Measurements from ENCODE around the gene CTNNA3.

Gene CTNNA3

DNA sequence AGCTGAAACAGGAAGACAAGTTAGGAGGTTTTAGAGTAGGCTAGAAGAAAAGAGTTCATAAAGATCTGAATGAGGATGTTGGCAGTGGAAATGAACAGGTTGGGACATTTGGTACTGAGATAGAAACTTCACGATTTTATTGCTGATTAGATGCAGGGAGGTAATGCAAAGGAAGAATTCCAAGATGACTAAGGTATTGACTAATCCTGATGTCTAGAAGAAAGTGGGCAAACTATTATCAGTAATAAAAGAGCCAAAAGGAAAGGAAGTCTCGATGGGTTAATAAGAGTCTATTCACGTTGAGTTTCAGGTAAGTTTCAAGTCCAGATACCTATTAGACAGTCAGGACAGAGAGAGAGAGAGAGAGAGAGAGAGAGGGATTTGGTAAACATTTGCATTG, 1401.5 kb downstream of the CTNNA3 start:
- DNase-seq (ENCODE audit: low read depth in 2 of 2): no peak

DNA sequence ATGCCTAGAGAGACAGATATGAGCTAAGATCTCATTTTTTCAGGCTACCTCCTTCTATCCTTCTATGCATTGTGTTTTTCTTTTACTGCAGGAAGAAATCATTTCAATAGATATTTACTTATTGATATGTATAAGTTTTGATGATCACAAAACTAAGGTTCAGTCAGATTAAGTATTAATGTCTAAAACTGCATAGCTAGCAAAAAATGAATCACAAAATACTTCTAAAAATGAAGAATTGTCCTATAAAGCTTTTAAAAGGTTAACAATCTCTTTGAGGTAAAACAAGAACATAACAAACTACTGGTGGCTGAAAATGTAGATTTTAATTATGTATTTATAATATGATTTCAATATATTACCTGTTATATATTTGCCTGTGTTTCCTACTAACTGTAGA, 1403.1 kb downstream of the CTNNA3 start:
- no peak for DNase-seq (ENCODE audit: low read depth in 2 of 2)

GRCh38 chr10:66292456-66292855, 1403.5 kb downstream of the CTNNA3 start:
- no peak for DNase-seq (ENCODE audit: low read depth in 2 of 2)

GRCh38 chr10:66291133-66291532, 1404.9 kb downstream of the CTNNA3 start:
- no peak for DNase-seq (ENCODE audit: low read depth in 2 of 2)

- DNase-seq (ENCODE audit: low read depth in 2 of 2): no peak
These were observed 1411.4 kb downstream of the CTNNA3 start for GRCh38 chr10:66284621-66285020.

GRCh38 chr10:66283874-66284464, 1412.0 kb downstream of the CTNNA3 start:
- DNase-seq (ENCODE audit: low read depth in 2 of 2): no peak

- DNase-seq (ENCODE audit: low read depth in 2 of 2): no peak
These were observed 1412.9 kb downstream of the CTNNA3 start for GRCh38 chr10:66283064-66283463.

DNA sequence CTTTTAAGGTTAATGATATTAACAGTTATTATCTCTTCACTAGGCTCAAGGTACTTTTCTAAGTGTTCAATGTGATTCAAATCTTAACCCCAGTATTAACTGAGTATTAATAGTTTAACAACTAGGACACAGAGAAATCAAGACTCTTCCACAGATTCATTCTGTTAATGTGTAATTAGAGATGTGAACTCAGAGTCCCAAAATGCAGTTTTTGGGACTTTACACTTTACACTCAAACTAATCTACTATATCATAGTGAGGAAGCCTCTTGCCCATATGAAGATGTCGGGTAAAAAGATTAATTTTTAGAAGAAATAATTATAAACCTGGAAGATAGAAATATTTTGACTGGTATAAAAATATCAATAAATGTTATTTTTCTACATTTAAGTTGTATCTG, 1414.7 kb downstream of the CTNNA3 start:
- no peak for DNase-seq (ENCODE audit: low read depth in 2 of 2)

DNA sequence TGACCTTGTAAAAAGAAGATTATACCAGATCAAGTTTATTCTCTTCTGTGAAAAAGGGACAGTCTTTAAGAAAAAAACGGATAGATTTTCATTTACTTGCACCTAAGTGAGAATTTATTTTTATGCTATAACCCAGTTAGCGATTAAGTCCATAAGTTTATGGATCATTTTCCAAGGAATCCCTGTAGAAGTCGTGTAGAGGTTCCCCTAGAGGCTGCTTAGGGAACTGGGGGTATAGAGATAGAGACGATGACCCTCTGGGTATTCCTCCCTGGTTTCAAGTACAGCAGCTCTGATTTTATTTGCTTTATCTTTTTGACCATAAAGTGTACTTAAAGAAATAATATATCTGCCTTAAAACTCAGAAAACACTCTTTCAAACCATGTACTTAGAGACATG, 1418.5 kb downstream of the CTNNA3 start:
- DNase-seq (ENCODE audit: low read depth in 2 of 2): no peak

GRCh38 chr10:66273966-66274519, 1422.0 kb downstream of the CTNNA3 start:
- DNase-seq (ENCODE audit: low read depth in 2 of 2): no peak

GRCh38 chr10:66265398-66265797, 1430.6 kb downstream of the CTNNA3 start:
- no peak for DNase-seq (ENCODE audit: low read depth in 2 of 2)

- DNase-seq (ENCODE audit: low read depth in 2 of 2): no peak
These were observed 1436.2 kb downstream of the CTNNA3 start for GRCh38 chr10:66259836-66260235.

- no peak for DNase-seq (ENCODE audit: low read depth in 2 of 2)
These were observed 1437.3 kb downstream of the CTNNA3 start for GRCh38 chr10:66258693-66259092.

DNA sequence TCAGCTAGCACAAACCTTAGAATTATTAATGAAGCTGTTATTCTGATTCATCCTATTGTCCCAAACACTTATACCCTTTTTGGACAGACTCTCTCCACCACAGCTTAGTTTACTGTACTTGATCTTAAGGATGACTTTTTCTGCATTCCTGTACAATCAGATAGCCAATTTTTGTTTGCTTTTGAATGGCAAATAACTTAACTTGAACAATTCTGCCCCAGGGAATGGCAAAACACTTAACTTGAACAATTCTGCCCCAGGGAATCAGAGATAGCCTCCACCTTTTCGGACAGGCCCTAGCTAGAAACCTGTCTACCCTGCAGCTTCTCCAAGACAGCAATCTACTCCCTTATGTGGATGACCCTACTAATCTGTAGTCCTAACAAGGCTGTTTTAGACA, 1438.2 kb downstream of the CTNNA3 start:
- no peak for DNase-seq (ENCODE audit: low read depth in 2 of 2)

DNA sequence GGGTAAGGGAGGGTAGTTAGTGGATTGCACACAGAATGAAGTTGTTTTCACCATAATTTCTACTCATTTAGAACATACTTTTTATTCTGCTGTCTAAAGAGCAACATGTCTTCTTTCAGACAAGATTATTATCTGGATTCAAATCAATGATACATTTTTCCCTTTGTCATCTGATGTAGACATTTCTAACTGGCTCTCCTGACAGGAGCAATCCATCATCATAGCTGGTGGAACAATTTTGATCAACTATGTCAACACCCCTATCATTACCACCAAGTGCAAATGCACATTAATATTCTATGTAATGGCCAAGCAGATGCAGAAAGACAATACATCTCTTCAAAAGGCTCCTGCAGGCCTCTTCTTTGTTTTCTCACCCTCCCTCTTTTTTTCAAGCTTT, 1443.0 kb downstream of the CTNNA3 start:
- no peak for DNase-seq (ENCODE audit: low read depth in 2 of 2)

GRCh38 chr10:66246177-66246576, 1449.8 kb downstream of the CTNNA3 start:
- DNase-seq (ENCODE audit: low read depth in 2 of 2): no peak

GRCh38 chr10:66244953-66245352, 1451.0 kb downstream of the CTNNA3 start:
- DNase-seq (ENCODE audit: low read depth in 2 of 2): no peak

DNA sequence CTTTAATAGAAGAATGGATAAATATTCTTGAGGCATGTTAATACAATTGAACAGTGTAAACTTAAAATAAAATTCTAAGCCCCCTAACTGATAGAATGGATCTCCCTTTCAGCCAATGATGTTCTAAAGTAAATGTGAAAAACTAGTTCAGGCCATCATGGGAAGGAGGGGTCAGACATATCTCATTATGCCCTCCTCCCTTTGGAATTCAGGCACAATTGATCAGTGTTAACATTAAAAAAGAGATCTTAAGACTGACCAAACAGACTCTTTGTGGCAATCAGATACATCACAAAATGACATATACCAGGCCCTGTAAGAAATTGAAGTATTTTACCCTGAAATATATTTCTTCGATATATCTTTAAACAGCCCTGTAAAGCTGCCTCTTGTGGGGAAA, 1453.1 kb downstream of the CTNNA3 start:
- no peak for DNase-seq (ENCODE audit: low read depth in 2 of 2)

- no peak for DNase-seq (ENCODE audit: low read depth in 2 of 2)
These were observed 1456.9 kb downstream of the CTNNA3 start for GRCh38 chr10:66239062-66239461.

DNA sequence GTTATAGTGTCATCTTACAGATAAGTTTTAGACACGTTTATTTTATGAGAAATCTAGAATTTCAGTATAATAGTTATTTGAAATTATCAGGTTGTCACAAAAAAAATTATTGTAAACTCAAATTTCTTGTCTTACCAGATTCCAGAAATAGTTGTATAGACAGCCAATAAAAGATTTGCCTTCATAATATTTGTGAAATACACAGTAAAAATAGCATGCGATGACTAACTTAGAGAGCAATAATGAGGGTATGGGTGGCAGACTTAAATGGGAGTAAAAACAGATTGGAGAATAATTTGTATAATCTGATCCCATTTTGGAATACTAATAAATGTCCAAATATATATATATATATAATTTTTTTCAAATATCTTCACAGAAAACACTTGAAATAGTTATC, 1457.7 kb downstream of the CTNNA3 start:
- no peak for DNase-seq (ENCODE audit: low read depth in 2 of 2)

- DNase-seq (ENCODE audit: low read depth in 2 of 2): no peak
These were observed 1461.1 kb downstream of the CTNNA3 start for GRCh38 chr10:66234872-66235271.

DNA sequence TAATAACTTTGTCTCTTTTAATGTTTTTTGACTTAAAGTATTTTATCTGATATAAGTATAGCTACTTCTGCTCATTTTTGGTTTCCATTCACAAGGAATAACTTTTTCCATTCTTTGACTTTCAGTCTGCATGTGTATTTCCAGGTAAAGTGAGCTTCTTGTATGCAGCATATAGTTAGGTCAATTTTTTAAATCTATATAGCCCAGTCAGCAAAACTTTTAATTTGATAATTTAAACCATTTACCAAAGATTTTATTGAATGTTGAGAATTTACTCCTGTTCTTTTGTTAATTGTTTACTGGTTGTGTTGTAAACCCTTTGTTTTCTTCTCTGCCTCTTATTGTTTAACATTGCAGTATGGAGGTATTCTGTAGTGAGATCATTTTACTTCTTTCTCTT, 1467.1 kb downstream of the CTNNA3 start:
- DNase-seq (ENCODE audit: low read depth in 2 of 2): no peak

GRCh38 chr10:66223656-66224055, 1472.3 kb downstream of the CTNNA3 start:
- no peak for DNase-seq (ENCODE audit: low read depth in 2 of 2)

GRCh38 chr10:66222462-66223046, 1473.4 kb downstream of the CTNNA3 start:
- DNase-seq (ENCODE audit: low read depth in 2 of 2): no peak
